K562 (cell line): ENCODE results near the gene TMEM139. TPM values are rescaled to one million over a fixed set of nuclear protein-coding genes. Genes with fewer than 3 reads are reported as not detected.
A peak's percentile ranks its signal among the peaks of the same experiment; 100 is the strongest.

Experiments used
- BRCA1 ChIP-seq, 2 experiments: fragments of 450-650 bp in 1 of 2; sonication (generic) in 1 of 2; formaldehyde crosslinking in 1 of 2; IDR thresholded peaks; 2 replicates each; pipeline versions ENCODE4 v1.5.0 to v1.6.1; 2017 to 2020; ENCODE audit warnings: mild to moderate bottlenecking in 1 of 2, missing genetic modification reagents in 1 of 2
- DPF2 ChIP-seq: fragments of 450-650 bp; IDR thresholded peaks from 2 replicates; pipeline ENCODE4 v1.6.1; 2016
- KAT7 ChIP-seq: sonication (generic); formaldehyde crosslinking; IDR thresholded peaks from 2 replicates; pipeline ENCODE4 v1.8.0; 2022; ENCODE audit warnings: missing genetic modification reagents, mild to moderate bottlenecking, borderline replicate concordance
- SAP30 ChIP-seq: fragments of 200-600 bp; sonication (generic); IDR thresholded peaks from 2 replicates; pipeline ENCODE4 v1.6.1; 2012; ENCODE audit warnings: borderline replicate concordance, low read depth, mild to moderate bottlenecking, moderate library complexity, low read length, control low read depth, inconsistent platforms; ENCODE audit not compliant: insufficient read depth, poor library complexity, severe bottlenecking
- SREBF1 ChIP-seq: fragments of 150-350 bp; IDR thresholded peaks from 2 replicates; pipeline ENCODE4 v1.6.1; 2014; ENCODE audit warnings: antibody characterized with exemption, low read depth, low read length, borderline replicate concordance
- YY1 ChIP-seq, 3 experiments: IDR thresholded peaks; 2 replicates each; pipeline ENCODE4 v1.6.1; 2011; ENCODE audit warnings: low read length in 2 of 3, mild to moderate bottlenecking in 2 of 3, moderate library complexity in 2 of 3, borderline replicate concordance in 1 of 3, control low read depth in 1 of 3, low read depth in 1 of 3; ENCODE audit not compliant: insufficient read depth in 3 of 3, insufficient replicate concordance in 2 of 3, control insufficient read depth in 1 of 3, insufficient read length in 1 of 3; ENCODE audit errors: extremely low read depth in 1 of 3
- ZNF76 ChIP-seq: fragments of 250-450 bp; sonication (Bioruptor Pico); IDR thresholded peaks from 2 replicates; pipeline ENCODE4 v1.4.0; 2020; ENCODE audit warnings: mild to moderate bottlenecking, moderate library complexity, borderline replicate concordance
- polyA plus RNA-seq, 8 experiments: library from polyadenylated mRNA; depleted of rRNA in 4 of 8; stranded (reverse) in 5 of 8; unstranded in 3 of 8; fragments of >200 nt; fragmentation: Nextera tagmentation in 2 of 8; fragmentation: Illumina TruSeq in 1 of 8; extraction: Ambion mirVana in 2 of 8; extraction: Trizol in 1 of 8; gene quantifications; 2 replicates each; pipeline versions ENCODE4 v1.2.1 to v1.2.3, GENCODE V29; 2011 to 2014; ENCODE audit warnings: inconsistent platforms in 1 of 8, missing spikeins in 1 of 8
- total RNA-seq, 7 experiments: library from RNA; depleted of rRNA in 6 of 7; stranded (reverse); fragments of >200 nt in 6 of 7; fragmentation: Illumina TruSeq in 2 of 7; extraction: Trizol in 2 of 7; gene quantifications; 2 replicates each; pipeline versions ENCODE4 v1.2.1 to v1.2.3, GENCODE V29; 2011 to 2021; ENCODE audit warnings: low replicate concordance in 1 of 7
- TF ChIP-seq, protein P1 (sequence below): sonication (generic); formaldehyde crosslinking; IDR thresholded peaks from 2 replicates; pipeline ENCODE4 v1.8.0; 2022; ENCODE audit warnings: mild to moderate bottlenecking, missing genetic modification reagents
- TF ChIP-seq, protein P2 (sequence below): fragments of 450-650 bp; IDR thresholded peaks from 2 replicates; pipeline ENCODE4 v1.6.1; 2017; ENCODE audit warnings: antibody characterized with exemption, mild to moderate bottlenecking
- TF ChIP-seq, protein P3 (sequence below): sonication (generic); formaldehyde crosslinking; IDR thresholded peaks from 2 replicates; pipeline ENCODE4 v1.8.0; 2023; ENCODE audit warnings: mild to moderate bottlenecking, missing genetic modification reagents
- TF ChIP-seq, protein P4 (sequence below): IDR thresholded peaks from 2 replicates; pipeline ENCODE4 v1.6.1; 2012; ENCODE audit warnings: low read depth, low read length, improper control_type of control experiment, borderline replicate concordance

Gene TMEM139
- total and polyA plus RNA-seq, 9 of the 15 experiments (the other 6 are each of a cell fraction or from before 2014, with no cell fraction given) = 0.27 to 1.8 (median 0.79) TPM

DNA sequence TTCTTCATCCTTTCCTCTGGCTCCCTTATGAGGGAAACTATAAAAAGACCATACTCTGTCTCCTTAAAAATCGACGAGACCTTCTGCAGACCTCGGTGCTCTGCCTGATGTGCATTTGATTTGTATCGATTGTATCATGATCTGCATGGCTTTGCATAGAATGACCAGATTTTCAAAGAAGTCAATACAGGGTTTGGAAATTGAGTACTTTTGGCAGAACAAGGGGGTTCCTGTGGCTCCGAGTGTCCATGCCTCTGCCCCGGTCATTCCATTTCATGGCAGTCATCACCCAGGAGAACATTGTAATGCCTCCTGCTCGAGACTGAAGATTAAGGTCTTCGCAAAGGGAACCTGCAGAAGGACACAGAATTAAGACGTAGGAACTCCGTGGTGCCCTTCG lies 4.1 kb downstream of the TMEM139 start (continued):
- TF ChIP-seq, protein P1, sequence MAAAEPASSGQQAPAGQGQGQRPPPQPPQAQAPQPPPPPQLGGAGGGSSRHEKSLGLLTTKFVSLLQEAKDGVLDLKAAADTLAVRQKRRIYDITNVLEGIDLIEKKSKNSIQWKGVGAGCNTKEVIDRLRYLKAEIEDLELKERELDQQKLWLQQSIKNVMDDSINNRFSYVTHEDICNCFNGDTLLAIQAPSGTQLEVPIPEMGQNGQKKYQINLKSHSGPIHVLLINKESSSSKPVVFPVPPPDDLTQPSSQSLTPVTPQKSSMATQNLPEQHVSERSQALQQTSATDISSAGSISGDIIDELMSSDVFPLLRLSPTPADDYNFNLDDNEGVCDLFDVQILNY (CRISPR knock-in tag) = no peak
- TF ChIP-seq, protein P2, sequence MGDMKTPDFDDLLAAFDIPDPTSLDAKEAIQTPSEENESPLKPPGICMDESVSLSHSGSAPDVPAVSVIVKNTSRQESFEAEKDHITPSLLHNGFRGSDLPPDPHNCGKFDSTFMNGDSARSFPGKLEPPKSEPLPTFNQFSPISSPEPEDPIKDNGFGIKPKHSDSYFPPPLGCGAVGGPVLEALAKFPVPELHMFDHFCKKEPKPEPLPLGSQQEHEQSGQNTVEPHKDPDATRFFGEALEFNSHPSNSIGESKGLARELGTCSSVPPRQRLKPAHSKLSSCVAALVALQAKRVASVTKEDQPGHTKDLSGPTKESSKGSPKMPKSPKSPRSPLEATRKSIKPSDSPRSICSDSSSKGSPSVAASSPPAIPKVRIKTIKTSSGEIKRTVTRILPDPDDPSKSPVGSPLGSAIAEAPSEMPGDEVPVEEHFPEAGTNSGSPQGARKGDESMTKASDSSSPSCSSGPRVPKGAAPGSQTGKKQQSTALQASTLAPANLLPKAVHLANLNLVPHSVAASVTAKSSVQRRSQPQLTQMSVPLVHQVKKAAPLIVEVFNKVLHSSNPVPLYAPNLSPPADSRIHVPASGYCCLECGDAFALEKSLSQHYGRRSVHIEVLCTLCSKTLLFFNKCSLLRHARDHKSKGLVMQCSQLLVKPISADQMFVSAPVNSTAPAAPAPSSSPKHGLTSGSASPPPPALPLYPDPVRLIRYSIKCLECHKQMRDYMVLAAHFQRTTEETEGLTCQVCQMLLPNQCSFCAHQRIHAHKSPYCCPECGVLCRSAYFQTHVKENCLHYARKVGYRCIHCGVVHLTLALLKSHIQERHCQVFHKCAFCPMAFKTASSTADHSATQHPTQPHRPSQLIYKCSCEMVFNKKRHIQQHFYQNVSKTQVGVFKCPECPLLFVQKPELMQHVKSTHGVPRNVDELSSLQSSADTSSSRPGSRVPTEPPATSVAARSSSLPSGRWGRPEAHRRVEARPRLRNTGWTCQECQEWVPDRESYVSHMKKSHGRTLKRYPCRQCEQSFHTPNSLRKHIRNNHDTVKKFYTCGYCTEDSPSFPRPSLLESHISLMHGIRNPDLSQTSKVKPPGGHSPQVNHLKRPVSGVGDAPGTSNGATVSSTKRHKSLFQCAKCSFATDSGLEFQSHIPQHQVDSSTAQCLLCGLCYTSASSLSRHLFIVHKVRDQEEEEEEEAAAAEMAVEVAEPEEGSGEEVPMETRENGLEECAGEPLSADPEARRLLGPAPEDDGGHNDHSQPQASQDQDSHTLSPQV = 0 out of 2 replicates have a peak, but pooled peaks have one; percentile 44
- TF ChIP-seq DPF2 (no peak), SAP30 (peak; percentile 35), YY1 (IDR thresholded peaks at IDR 0.05; ENCODE audit: borderline replicate concordance in 1 of 3, control insufficient read depth in 1 of 3, extremely low read depth in 1 of 3, insufficient read depth in 3 of 3, insufficient read length in 1 of 3, insufficient replicate concordance in 2 of 3, low read depth in 1 of 3, low read length in 2 of 3) (peak in 1 of 3 experiments; percentile 7), KAT7 (CRISPR knock-in tag) (peak; percentile 74; the same call in 1 of the 2 replicates), SREBF1 (no peak), ZNF76 (no peak), BRCA1 (IDR thresholded peaks at IDR 0.05) (no peak), BRCA1 (CRISPR knock-in tag; IDR thresholded peaks at IDR 0.05) (no peak)
- TF ChIP-seq, protein P3, sequence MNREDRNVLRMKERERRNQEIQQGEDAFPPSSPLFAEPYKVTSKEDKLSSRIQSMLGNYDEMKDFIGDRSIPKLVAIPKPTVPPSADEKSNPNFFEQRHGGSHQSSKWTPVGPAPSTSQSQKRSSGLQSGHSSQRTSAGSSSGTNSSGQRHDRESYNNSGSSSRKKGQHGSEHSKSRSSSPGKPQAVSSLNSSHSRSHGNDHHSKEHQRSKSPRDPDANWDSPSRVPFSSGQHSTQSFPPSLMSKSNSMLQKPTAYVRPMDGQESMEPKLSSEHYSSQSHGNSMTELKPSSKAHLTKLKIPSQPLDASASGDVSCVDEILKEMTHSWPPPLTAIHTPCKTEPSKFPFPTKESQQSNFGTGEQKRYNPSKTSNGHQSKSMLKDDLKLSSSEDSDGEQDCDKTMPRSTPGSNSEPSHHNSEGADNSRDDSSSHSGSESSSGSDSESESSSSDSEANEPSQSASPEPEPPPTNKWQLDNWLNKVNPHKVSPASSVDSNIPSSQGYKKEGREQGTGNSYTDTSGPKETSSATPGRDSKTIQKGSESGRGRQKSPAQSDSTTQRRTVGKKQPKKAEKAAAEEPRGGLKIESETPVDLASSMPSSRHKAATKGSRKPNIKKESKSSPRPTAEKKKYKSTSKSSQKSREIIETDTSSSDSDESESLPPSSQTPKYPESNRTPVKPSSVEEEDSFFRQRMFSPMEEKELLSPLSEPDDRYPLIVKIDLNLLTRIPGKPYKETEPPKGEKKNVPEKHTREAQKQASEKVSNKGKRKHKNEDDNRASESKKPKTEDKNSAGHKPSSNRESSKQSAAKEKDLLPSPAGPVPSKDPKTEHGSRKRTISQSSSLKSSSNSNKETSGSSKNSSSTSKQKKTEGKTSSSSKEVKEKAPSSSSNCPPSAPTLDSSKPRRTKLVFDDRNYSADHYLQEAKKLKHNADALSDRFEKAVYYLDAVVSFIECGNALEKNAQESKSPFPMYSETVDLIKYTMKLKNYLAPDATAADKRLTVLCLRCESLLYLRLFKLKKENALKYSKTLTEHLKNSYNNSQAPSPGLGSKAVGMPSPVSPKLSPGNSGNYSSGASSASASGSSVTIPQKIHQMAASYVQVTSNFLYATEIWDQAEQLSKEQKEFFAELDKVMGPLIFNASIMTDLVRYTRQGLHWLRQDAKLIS = peak; percentile 68
- TF ChIP-seq, protein P4, sequence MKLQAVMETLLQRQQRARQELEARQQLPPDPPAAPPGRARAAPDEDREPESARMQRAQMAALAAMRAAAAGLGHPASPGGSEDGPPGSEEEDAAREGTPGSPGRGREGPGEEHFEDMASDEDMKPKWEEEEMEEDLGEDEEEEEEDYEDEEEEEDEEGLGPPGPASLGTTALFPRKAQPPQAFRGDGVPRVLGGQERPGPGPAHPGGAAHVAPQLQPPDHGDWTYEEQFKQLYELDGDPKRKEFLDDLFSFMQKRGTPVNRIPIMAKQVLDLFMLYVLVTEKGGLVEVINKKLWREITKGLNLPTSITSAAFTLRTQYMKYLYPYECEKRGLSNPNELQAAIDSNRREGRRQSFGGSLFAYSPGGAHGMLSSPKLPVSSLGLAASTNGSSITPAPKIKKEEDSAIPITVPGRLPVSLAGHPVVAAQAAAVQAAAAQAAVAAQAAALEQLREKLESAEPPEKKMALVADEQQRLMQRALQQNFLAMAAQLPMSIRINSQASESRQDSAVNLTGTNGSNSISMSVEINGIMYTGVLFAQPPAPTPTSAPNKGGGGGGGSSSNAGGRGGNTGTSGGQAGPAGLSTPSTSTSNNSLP = no peak; the same call in 1 of the 2 replicates
